HG03066 (cell line): ENCODE measurements around the gene LATS1.
"Not testable (repeated sequence)": the region's sequence is repeated elsewhere in the genome, so short reads cannot be mapped to it uniquely, and the experiment has no call there.

Experiments
- ATAC-seq: cut with Tn5 transposase; IDR thresholded peaks from one replicate; pipeline ENCODE4 v1.9.1; 2021; ENCODE audit warnings: low read depth; ENCODE audit not compliant: unreplicated experiment

Gene LATS1

DNA sequence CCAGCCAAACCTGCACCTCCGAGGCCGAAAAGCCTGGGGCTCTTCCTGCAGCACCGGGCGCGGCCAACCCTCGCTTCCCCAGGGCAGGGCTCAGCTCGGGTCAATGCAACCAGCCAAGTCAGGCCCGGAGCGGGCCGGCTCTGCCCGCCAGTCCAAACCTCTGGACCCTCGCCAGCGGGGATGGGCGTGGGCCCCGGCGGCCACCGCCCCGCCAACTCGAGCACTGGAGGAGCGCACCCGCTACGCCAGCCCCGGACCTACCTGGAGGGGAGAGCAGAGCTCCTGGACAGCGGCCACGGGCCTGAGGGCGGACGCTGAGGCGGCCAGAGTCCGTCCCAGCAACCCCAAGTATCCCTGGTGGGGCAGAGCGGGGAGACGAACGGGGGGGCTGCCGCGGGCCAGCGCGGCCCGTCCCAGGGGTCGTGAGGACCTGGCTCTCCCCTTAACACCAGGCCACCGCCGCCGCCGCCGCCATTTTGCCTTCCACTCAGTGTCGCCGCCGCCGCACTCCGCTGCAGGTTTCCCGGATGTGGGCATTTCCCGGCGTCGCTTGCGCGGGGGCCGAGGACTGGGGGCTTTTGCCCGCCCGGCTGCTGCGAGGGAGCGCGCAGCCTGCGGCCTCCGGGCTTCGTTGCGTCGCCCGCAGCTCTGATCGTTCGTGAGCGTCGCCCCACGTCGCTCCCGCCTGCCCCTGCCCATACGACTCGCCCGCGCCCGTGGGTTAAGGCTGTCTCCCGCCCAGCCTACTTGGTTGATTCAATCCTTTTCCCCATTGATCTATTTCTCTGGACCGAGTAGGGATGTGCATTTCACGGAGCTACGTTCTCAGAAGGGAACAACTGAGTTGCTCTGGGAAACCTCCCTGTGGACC, at the start of gene LATS1:
Gene LATS1, minus strand, starts transcription at position 514 of the 871 bp plus-strand sequence. CDS start 15,975 bp downstream, outside the sequence.
- ATAC-seq, result peak; percentile 90

- ATAC-seq, result no peak
Measured at GRCh38 chr6:149766156-149766769, 48.4 kb upstream of the LATS1 start.

GRCh38 chr6:149763866-149764265, 46.0 kb upstream of the LATS1 start:
- ATAC-seq, result no peak

DNA sequence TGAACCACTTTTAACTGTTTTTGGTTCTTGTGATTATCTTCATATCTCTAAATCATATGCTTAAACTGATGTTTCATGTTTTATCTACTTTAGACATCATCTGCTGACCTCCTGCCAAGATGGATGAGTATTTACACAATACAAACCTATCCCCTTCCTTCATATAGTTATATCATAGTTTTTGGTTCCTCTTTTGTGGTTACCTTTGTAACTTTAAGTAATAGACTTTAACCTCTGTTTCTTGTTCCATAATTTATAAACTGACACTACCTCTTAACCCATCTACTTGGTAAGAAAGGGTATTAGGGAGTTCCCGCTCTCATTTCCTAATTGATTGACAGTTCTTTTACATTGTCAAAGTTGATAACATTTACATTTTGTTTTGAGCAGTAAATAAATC, 43.5 kb upstream of the LATS1 start:
- ATAC-seq, result peak; percentile 100

GRCh38 chr6:149756261-149756636, 38.3 kb upstream of the LATS1 start:
- ATAC-seq, result no peak

DNA sequence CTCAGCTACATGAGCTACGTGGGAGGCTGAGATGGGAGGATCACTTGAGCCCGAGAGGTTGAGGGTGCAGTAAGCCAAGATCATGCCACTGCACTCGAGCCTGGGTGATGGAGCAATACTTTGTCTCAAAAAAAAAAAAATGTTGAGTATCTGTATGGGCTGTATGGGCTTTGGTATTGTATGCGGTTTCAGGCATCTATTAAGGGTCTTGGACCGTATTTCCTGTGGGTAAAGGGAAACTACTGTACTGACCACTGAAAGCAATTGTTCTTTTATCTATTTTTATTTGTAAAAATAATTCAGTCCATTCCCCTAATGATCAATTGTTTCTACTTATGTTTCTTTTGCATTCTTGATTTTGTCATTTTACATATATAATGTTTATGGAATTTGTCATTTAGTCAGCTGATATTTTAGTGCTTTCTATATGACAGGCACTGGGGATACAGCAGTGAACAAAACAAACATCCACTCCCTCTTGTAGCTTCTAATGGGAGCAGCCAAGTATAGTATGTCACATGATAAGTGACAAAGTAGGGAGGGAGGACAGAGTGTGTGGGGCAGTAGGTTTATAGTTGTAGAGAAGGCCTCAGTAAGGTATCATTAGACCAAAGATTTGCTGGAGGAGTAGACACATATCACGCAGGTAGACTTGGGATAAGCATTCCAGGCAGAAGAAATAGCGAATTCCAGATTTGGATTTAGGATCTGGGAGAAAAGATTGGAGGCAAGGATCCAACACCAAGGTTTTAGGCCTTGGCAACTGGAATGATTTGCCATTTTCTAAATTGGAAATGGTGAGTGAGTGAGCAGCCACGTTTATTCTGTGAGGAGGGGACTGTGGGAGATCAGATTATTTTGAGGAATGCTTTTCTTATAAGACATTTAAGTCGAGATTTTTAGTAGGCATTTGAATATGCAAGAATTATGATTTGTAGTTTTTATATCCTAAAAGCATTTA, 37.7 kb upstream of the LATS1 start:
- ATAC-seq, result peak; percentile 84

DNA sequence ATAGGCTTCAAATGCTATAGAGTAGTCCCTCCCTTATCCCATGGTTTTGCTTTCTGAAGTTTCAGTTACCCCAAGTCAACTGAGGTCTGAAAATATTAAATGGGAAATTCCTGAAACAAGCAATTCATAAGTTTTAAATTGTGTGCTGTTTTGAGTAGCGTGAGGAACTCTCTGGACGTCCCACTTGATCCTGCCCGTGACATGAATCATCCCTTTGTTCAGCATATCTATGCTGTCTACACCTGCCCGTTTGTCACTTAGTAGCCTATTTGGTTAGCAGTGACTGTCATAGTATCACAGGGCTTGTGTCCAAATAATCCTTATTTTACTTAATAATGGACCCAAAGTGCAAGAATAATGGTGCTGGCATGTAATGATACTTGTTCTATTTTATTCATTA, 36.6 kb upstream of the LATS1 start:
- no peak for ATAC-seq

- ATAC-seq, result not testable (repeated sequence)
Measured at GRCh38 chr6:149753374-149753637, 35.4 kb upstream of the LATS1 start.

GRCh38 chr6:149752600-149753373, 34.9 kb upstream of the LATS1 start:
- ATAC-seq, result no peak

- not testable (repeated sequence) for ATAC-seq
Measured at GRCh38 chr6:149751920-149752319, 34.0 kb upstream of the LATS1 start.

DNA sequence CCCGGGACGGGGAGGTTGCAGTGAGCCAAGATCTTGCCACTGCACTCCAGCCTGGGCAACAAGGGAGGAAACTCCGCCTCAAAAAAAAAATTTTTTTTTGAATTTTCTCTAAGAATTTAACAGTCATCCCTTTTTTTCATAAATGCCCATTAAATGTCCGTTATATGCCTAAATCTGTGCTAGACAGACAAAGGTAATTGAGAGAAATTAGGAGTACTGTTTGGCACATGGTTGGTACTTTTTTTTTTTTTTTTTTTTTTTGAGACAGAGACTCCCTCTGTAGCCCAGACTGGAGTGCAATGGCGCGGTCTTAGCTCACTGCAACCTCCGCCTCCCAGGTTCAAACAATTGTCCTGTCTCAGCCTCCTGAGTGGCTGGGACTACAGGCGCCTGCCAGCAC, 33.3 kb upstream of the LATS1 start:
- ATAC-seq, result no peak

DNA sequence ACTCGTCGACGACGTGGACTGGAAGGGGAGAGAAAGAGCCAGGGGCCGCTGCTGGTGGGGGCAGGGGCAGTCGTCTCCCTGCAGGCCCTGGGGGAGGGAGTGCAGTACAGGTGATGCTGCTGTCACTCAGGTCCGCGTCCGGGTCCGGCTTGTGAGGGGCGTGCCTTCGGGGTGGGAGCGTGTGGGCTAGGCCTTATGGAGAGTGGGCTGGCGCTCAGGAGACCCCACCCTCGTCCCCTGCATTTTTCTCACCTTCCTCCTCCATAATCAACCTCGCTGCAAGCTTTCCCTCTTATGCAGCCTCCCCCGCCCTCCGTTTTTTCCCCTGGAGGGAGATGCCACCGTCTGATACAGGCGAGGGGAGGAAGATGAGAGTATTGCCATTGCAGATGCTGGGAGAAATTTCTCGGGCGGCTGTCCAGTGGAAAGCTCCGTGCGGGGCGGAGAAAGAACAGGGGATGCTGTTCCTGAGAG, 32.3 kb upstream of the LATS1 start:
- peak; percentile 42 for ATAC-seq

DNA sequence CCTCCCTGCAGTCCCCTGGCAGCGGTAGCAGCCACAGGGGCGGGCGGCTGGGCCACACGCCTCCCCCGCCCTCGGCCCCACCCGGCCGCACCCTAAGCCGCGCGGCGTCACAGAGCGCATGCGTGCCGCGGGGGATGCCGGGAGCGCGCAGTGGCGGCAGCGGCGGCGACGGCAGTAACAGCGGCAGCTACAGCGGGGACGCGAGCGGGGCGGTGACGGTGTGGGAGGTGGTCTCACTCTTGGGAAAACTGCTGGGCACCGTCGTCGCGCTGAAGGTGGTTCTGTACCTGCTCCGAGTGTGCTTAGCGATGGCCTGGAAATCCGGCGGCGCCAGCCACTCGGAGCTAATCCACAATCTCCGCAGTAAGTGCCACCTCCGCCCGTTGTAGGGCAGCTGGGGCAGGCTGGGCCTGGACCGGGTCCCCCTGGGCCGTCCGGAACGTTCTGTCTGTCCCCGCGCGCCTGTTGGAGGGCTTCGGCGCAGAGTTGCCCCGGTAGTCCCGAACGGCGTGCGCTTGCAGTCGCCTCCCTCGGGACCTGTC, 31.8 kb upstream of the LATS1 start, which contains the start of gene PCMT1:
Gene PCMT1, plus strand, starts transcription at position 148 of the 542 bp plus-strand sequence. Its CDS starts 161 bp downstream, at position 309.
- ATAC-seq, result peak; percentile 78

GRCh38 chr6:149749082-149749593, 31.2 kb upstream of the LATS1 start:
- peak; percentile 12 for ATAC-seq

- ATAC-seq, result peak; percentile 50
Measured at GRCh38 chr6:149746147-149746946, 28.4 kb upstream of the LATS1 start, which contains the start of gene NUP43. Gene NUP43, minus strand, starts transcription at chr6:149746529. Its CDS starts 34 bp downstream, at chr6:149746495.

GRCh38 chr6:149745252-149745651, 27.4 kb upstream of the LATS1 start:
- ATAC-seq, result not testable (repeated sequence)

DNA sequence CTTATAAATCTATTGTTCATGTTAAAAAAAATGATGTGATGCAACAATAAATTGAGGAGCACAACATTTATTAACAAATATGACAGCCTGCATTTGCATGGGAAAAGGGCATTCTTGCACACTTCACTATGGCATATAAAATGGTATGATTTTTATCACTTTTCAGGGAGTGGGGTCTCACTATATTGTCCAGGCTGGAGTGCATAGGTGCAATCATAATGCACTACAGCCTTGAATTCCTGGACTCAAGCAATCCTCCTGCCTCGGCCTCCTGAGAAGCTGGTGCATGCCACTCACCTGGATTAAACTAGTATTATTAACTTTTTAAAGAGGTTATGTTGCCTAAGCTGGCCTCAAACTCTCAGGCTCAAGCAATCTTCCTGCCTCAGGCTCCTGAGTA, 17.0 kb upstream of the LATS1 start:
- ATAC-seq, result no peak

- ATAC-seq, result no peak
Measured at GRCh38 chr6:149733089-149733720, 15.3 kb upstream of the LATS1 start.
